Neural cell (in vitro differentiated cells): ENCODE data around the gene COL20A1. TPM values are rescaled to one million over a fixed set of nuclear protein-coding genes. Genes with fewer than 3 reads are reported as not detected.
"Not testable (repeated sequence)": the region's sequence is repeated elsewhere in the genome, so short reads cannot be mapped to it uniquely, and the experiment has no call there.

Experiments used
- H2AFZ ChIP-seq: fragments of 200-600, 300-800 bp; sonication (generic), shearing (Covaris generic); 2 replicates; pipeline ENCODE4 v1.6.0; 2014; ENCODE audit warnings: low read depth, mild to moderate bottlenecking, antibody characterized with exemption, low read length, moderate library complexity
- H3F3A ChIP-seq: fragments of 200-600 bp; shearing (Covaris generic); 2 replicates; pipeline ENCODE4 v1.6.1; 2016; ENCODE audit warnings: mild to moderate bottlenecking, moderate library complexity, mixed read lengths, antibody characterized with exemption, low read length; ENCODE audit not compliant: insufficient read depth, poor library complexity, severe bottlenecking
- H3K27ac ChIP-seq: fragments of 200-600, 300-800 bp; sonication (generic), shearing (Covaris generic); 2 replicates; pipeline ENCODE4 v1.5.1; 2014; ENCODE audit warnings: mild to moderate bottlenecking, low read length, moderate library complexity
- H3K27me3 ChIP-seq: fragments of 300-800, 200-600 bp; sonication (generic), shearing (Covaris generic); 2 replicates; pipeline ENCODE4 v1.6.0; 2014; ENCODE audit warnings: mild to moderate bottlenecking, low read depth, low read length, moderate library complexity; ENCODE audit not compliant: insufficient read depth
- H3K36me3 ChIP-seq: fragments of 300-800, 200-600 bp; sonication (generic), shearing (Covaris generic); 2 replicates; pipeline ENCODE4 v1.5.1; 2014; ENCODE audit warnings: mild to moderate bottlenecking, antibody characterized with exemption, low read length, moderate library complexity; ENCODE audit not compliant: insufficient read depth
- H3K4me2 ChIP-seq: fragments of 300-800, 200-600 bp; sonication (generic), shearing (Covaris generic); 2 replicates; pipeline ENCODE4 v1.6.0; 2014; ENCODE audit warnings: mild to moderate bottlenecking, low read length
- H3K4me3 ChIP-seq: fragments of 300-800, 200-600 bp; sonication (generic), shearing (Covaris generic); 2 replicates; pipeline ENCODE4 v1.5.1; 2014; ENCODE audit warnings: mild to moderate bottlenecking, low read length, moderate library complexity
- H3K79me2 ChIP-seq: fragments of 200-600 bp; shearing (Covaris generic); replicated peaks from 2 replicates; pipeline ENCODE4 v1.6.0; 2014; ENCODE audit warnings: mild to moderate bottlenecking, low read length, moderate library complexity; ENCODE audit not compliant: insufficient read depth
- H3K9ac ChIP-seq: fragments of 300-800, 200-600 bp; sonication (generic), shearing (Covaris generic); 2 replicates; pipeline ENCODE4 v1.6.1; 2016; ENCODE audit warnings: mild to moderate bottlenecking, low read length, mixed read lengths
- H3K9me2 ChIP-seq: fragments of 200-600 bp; shearing (Covaris generic); 2 replicates; pipeline ENCODE4 v1.6.1; 2016; ENCODE audit warnings: mild to moderate bottlenecking, low read length, mixed read lengths; ENCODE audit not compliant: insufficient read depth
- H3K9me3 ChIP-seq: fragments of 200-600, 300-800 bp; sonication (generic), shearing (Covaris generic); 2 replicates; pipeline ENCODE4 v1.6.1; 2016; ENCODE audit warnings: mild to moderate bottlenecking, mixed run types, low read length, moderate library complexity, mixed read lengths
- H4K20me1 ChIP-seq: fragments of 200-600 bp; shearing (Covaris generic); 2 replicates; pipeline ENCODE4 v1.6.1; 2016; ENCODE audit warnings: mild to moderate bottlenecking, mixed run types; ENCODE audit not compliant: insufficient read depth
- EP300 ChIP-seq: fragments of 450-650 bp; conservative IDR thresholded peaks from 2 replicates; pipeline ENCODE4 v1.6.1; 2014; ENCODE audit warnings: antibody characterized with exemption, mild to moderate bottlenecking, moderate library complexity; ENCODE audit not compliant: poor library complexity, severe bottlenecking
- EZH2 ChIP-seq: fragments of 200-600, 300-800 bp; shearing (Covaris generic), sonication (generic); IDR thresholded peaks from 2 replicates; pipeline ENCODE4 v1.6.1; 2014; ENCODE audit warnings: antibody characterized with exemption, low read length, borderline replicate concordance, mild to moderate bottlenecking; ENCODE audit not compliant: insufficient read depth, poor library complexity, severe bottlenecking
- MXI1 ChIP-seq: fragments of 450-650 bp; conservative IDR thresholded peaks from 2 replicates; pipeline ENCODE4 v1.6.1; 2014; ENCODE audit warnings: antibody characterized with exemption, mild to moderate bottlenecking; ENCODE audit not compliant: poor library complexity, severe bottlenecking
- POLR2AphosphoS5 ChIP-seq: IDR thresholded peaks from 2 replicates; pipeline ENCODE4 v1.6.1; 2012
- RAD21 ChIP-seq: fragments of 450-650 bp; conservative IDR thresholded peaks from 2 replicates; pipeline ENCODE4 v1.6.1; 2014; ENCODE audit warnings: antibody characterized with exemption, mild to moderate bottlenecking, moderate library complexity
- SMC3 ChIP-seq: fragments of 450-650 bp; conservative IDR thresholded peaks from 2 replicates; pipeline ENCODE4 v1.6.1; 2014; ENCODE audit warnings: antibody characterized with exemption, mild to moderate bottlenecking, moderate library complexity; ENCODE audit not compliant: poor library complexity
- TAF1 ChIP-seq: IDR thresholded peaks from 2 replicates; pipeline ENCODE4 v1.6.1; 2012; ENCODE audit warnings: low read depth
- polyA plus RNA-seq: library from polyadenylated mRNA; depleted of rRNA; stranded (reverse); fragments of >200 nt; gene quantifications from 2 replicates; pipeline ENCODE4 v1.2.3, GENCODE V29; 2014
- TF ChIP-seq, protein P1 (sequence below): IDR thresholded peaks from 2 replicates; pipeline ENCODE4 v1.6.1; 2012; ENCODE audit warnings: borderline replicate concordance
- TF ChIP-seq, protein P2 (sequence below): fragments of 450-650 bp; IDR thresholded peaks from 2 replicates; pipeline ENCODE4 v1.5.1; 2014; ENCODE audit warnings: antibody characterized with exemption, mild to moderate bottlenecking, moderate library complexity; ENCODE audit not compliant: poor library complexity, severe bottlenecking

COL20A1 gene
- polyA plus RNA-seq, 1 donor from 2014 or later, result 1.1 TPM

DNA sequence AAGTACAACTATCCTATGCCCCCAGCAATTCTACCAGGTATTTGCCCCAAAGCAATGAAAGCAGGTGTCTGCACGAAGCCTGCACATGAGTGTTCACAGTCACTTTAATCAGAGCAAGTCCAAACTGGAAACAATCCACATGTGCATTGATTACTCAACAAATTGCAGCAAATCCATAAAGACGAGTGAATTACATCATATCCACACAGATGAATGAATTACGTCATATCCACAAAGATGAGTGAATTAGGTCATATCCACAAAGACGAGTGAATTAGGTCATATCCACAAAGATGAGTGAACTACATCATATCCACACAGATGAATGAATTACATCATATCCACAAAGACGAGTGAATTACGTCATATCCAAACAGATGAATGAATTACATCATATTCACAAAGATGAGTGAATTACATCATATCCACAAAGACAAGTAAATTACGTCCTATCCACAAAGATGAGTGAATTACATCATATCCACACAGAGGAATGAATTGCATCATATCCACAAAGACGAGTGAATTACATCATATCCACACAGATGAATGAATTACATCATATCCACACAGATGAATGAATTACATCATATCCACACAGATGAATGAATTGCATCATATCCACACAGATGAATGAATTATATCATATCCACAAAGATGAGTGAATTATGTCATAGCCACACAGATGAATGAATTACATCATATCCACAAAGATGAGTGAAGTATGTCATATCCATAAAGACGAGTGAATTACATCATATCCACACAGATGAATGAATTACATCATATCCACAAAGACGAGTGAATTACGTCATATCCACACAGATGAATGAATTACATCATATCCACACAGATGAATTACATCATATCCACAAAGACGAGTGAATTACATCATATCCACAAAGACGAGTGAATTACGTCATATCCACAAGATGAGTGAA, 46.4 kb downstream of the COL20A1 start:
- not testable (repeated sequence) for H3K79me2 ChIP-seq, H3K9me2 ChIP-seq, H3K36me3 ChIP-seq, H3K27ac ChIP-seq, H2AFZ ChIP-seq, H3K4me2 ChIP-seq, H3F3A ChIP-seq, H3K9me3 ChIP-seq, H3K9ac ChIP-seq, H3K4me3 ChIP-seq, H3K27me3 ChIP-seq, H4K20me1 ChIP-seq

DNA sequence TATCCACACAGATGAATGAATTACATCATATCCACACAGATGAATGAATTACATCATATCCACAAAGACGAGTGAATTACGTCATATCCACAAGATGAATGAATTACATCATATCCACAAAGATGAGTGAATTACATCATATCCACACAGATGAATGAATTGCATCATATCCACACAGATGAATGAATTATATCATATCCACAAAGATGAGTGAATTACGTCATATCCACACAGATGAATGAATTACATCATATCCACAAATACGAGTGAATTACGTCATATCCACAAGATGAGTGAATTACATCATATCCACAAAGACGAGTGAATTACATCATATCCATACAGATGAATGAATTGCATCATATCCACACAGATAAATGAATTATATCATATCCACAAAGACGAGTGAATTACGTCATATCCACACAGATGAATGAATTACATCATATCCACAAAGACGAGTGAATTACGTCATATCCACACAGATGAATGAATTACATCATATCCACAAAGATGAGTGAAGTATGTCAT, 47.2 kb downstream of the COL20A1 start:
- H3K79me2 ChIP-seq, H3K4me2 ChIP-seq, H3K9ac ChIP-seq, H3K27ac ChIP-seq, H3K9me3 ChIP-seq, H3K4me3 ChIP-seq, H3K9me2 ChIP-seq, H3K36me3 ChIP-seq, H3F3A ChIP-seq, H4K20me1 ChIP-seq, H3K27me3 ChIP-seq, H2AFZ ChIP-seq: not testable (repeated sequence)

DNA sequence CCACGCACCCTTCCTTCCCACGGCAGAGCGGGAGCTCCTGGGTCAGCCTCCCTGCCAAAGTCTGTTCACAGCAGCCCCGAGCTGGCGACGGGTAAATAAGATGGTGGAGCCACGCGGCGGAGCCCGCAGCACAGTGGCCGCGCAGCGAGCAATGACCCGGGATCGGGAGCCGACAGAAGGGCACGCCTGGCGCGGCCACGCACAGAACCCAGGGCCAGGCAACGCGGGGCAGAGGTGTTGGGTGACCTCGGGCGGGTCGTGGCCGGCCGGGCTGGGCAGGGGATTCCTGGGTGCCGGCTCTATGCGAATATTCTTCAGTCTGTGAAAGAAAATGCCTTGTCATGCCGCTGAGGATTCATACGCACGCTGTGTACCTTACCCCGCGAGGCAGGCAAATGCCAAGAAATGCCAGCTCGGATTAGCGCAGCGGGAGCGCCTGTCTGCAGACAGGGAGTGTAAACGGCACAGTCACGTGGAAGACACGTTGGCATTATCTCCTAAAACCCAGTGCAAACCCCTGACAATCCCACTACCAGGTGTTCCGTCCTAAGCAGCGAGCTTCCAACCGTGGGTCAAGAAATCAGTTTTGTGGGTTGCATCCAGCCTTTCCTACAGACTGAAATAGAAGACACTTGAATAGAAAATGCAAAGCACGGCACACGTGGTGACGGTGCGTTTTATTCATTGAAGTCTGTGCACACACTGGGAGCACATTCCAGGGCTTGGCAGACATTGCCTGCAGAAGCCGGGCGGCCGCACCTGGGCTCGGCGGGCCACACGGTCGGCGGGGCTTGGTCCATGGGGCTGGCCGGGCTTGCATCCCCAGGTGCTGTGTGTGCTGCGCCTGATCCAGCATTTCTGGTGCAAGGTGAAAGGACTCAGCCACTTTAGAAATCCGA, 49.8 kb downstream of the COL20A1 start:
- Histone ChIP-seq H3K9me2 (no peaks in the 10 kb centered on the region), H3F3A (no peaks in the 10 kb centered on the region), H3K36me3 (no peaks in the 10 kb centered on the region), H3K4me2 (no peak overlapping the region), H4K20me1 (no peaks in the 10 kb centered on the region), H3K9ac (no peak overlapping the region), H3K4me3 (no peak overlapping the region), H3K79me2 (no peaks in the 10 kb centered on the region), H3K9me3 (no peaks in the 10 kb centered on the region), H3K27ac (no peak overlapping the region), H2AFZ (no peak overlapping the region), H3K27me3 (no peaks in the 10 kb centered on the region)
- no peak for TF ChIP-seq MXI1
- no peak for TF ChIP-seq SMC3
- no peak for TF ChIP-seq EP300
- TF ChIP-seq TAF1, result no peak
- TF ChIP-seq, protein P1, sequence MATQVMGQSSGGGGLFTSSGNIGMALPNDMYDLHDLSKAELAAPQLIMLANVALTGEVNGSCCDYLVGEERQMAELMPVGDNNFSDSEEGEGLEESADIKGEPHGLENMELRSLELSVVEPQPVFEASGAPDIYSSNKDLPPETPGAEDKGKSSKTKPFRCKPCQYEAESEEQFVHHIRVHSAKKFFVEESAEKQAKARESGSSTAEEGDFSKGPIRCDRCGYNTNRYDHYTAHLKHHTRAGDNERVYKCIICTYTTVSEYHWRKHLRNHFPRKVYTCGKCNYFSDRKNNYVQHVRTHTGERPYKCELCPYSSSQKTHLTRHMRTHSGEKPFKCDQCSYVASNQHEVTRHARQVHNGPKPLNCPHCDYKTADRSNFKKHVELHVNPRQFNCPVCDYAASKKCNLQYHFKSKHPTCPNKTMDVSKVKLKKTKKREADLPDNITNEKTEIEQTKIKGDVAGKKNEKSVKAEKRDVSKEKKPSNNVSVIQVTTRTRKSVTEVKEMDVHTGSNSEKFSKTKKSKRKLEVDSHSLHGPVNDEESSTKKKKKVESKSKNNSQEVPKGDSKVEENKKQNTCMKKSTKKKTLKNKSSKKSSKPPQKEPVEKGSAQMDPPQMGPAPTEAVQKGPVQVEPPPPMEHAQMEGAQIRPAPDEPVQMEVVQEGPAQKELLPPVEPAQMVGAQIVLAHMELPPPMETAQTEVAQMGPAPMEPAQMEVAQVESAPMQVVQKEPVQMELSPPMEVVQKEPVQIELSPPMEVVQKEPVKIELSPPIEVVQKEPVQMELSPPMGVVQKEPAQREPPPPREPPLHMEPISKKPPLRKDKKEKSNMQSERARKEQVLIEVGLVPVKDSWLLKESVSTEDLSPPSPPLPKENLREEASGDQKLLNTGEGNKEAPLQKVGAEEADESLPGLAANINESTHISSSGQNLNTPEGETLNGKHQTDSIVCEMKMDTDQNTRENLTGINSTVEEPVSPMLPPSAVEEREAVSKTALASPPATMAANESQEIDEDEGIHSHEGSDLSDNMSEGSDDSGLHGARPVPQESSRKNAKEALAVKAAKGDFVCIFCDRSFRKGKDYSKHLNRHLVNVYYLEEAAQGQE, result no peak
- TF ChIP-seq, protein P2, sequence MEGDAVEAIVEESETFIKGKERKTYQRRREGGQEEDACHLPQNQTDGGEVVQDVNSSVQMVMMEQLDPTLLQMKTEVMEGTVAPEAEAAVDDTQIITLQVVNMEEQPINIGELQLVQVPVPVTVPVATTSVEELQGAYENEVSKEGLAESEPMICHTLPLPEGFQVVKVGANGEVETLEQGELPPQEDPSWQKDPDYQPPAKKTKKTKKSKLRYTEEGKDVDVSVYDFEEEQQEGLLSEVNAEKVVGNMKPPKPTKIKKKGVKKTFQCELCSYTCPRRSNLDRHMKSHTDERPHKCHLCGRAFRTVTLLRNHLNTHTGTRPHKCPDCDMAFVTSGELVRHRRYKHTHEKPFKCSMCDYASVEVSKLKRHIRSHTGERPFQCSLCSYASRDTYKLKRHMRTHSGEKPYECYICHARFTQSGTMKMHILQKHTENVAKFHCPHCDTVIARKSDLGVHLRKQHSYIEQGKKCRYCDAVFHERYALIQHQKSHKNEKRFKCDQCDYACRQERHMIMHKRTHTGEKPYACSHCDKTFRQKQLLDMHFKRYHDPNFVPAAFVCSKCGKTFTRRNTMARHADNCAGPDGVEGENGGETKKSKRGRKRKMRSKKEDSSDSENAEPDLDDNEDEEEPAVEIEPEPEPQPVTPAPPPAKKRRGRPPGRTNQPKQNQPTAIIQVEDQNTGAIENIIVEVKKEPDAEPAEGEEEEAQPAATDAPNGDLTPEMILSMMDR, result no peak
- TF ChIP-seq EZH2, result no peak
- TF ChIP-seq POLR2AphosphoS5, result no peak
- TF ChIP-seq RAD21, result no peak
